Parathyroid adenoma (tissue), 2 donors: ENCODE measurements around the gene MYL1.

ENCODE experiments used
- H2AFZ ChIP-seq: fragments of 300-600 bp; sonication (generic); one replicate; pipeline ENCODE4 v1.7.0; 2017; ENCODE audit warnings: antibody characterized with exemption, mild to moderate bottlenecking
- H3K27ac ChIP-seq: fragments of 300-600 bp; sonication (generic); one replicate; pipeline ENCODE4 v1.7.0; 2017
- H3K27me3 ChIP-seq: fragments of 300-600 bp; sonication (generic); one replicate; pipeline ENCODE4 v1.7.0; 2017; ENCODE audit warnings: low read length; ENCODE audit not compliant: control insufficient read depth, insufficient read depth
- H3K36me3 ChIP-seq: fragments of 300-600 bp; sonication (generic); one replicate; pipeline ENCODE4 v1.7.0; 2017; ENCODE audit warnings: low read length; ENCODE audit not compliant: control insufficient read depth, insufficient read depth
- H3K4me1 ChIP-seq: fragments of 300-600 bp; sonication (generic); one replicate; pipeline ENCODE4 v1.7.0; 2017; ENCODE audit warnings: control low read depth
- H3K4me2 ChIP-seq: fragments of 300-600 bp; sonication (generic); one replicate; pipeline ENCODE4 v1.7.0; 2017; ENCODE audit warnings: low read length
- H3K4me3 ChIP-seq: fragments of 300-600 bp; sonication (generic); one replicate; pipeline ENCODE4 v1.7.0; 2017; ENCODE audit warnings: low read depth, low read length
- H3K79me2 ChIP-seq: fragments of 300-600 bp; sonication (generic); one replicate; pipeline ENCODE4 v1.7.0; 2017; ENCODE audit warnings: control low read depth
- H3K9ac ChIP-seq: fragments of 300-600 bp; sonication (generic); one replicate; pipeline ENCODE4 v1.7.0; 2017; ENCODE audit warnings: mild to moderate bottlenecking
- H3K9me3 ChIP-seq: fragments of 300-600 bp; sonication (generic); one replicate; pipeline ENCODE4 v1.7.0; 2017; ENCODE audit warnings: low read length; ENCODE audit not compliant: control insufficient read depth
- CTCF ChIP-seq: fragments of 300-600 bp; sonication (generic); IDR thresholded peaks from one replicate; pipeline ENCODE4 v1.7.0; 2017; ENCODE audit warnings: antibody characterized with exemption, mild to moderate bottlenecking
- donor health status: primary hyperparathyroidism.

The MYL1 gene

GRCh38 chr2:210318486-210318885 is 3.5 kb upstream of the MYL1 start:
- H3K36me3 ChIP-seq: no peaks in the 10 kb centered on the region
- H3K27ac ChIP-seq: no peak overlapping the region
- H3K4me3 ChIP-seq: no peak overlapping the region
- no peaks in the 10 kb centered on the region for H3K79me2 ChIP-seq
- no peak overlapping the region for H2AFZ ChIP-seq
- no peaks in the 10 kb centered on the region for H3K4me1 ChIP-seq
- no peaks in the 10 kb centered on the region for H3K9me3 ChIP-seq
- no peak for TF ChIP-seq CTCF
- no peak overlapping the region for H3K4me2 ChIP-seq
- no peak overlapping the region for H3K9ac ChIP-seq
- no peaks in the 10 kb centered on the region for H3K27me3 ChIP-seq

- Histone ChIP-seq H3K79me2 (no peaks in the 10 kb centered on the region), H3K9ac (no peak overlapping the region), H3K36me3 (no peaks in the 10 kb centered on the region), H3K9me3 (no peaks in the 10 kb centered on the region), H3K4me2 (no peak overlapping the region), H3K4me3 (no peak overlapping the region), H2AFZ (no peak overlapping the region), H3K27ac (no peak overlapping the region), H3K27me3 (no peaks in the 10 kb centered on the region), H3K4me1 (no peaks in the 10 kb centered on the region)
- no peak for TF ChIP-seq CTCF
Observed at GRCh38 chr2:210310550-210310949, 4.4 kb downstream of the MYL1 start.

- Histone ChIP-seq H3K36me3 (no peaks in the 10 kb centered on the region), H3K4me3 (no peak overlapping the region), H3K9me3 (no peaks in the 10 kb centered on the region), H3K27ac (no peak overlapping the region), H2AFZ (no peak overlapping the region), H3K4me1 (no peaks in the 10 kb centered on the region), H3K9ac (no peak overlapping the region), H3K27me3 (no peaks in the 10 kb centered on the region), H3K79me2 (no peaks in the 10 kb centered on the region), H3K4me2 (no peak overlapping the region)
- no peak for TF ChIP-seq CTCF
Observed at GRCh38 chr2:210309548-210310233, 5.3 kb downstream of the MYL1 start.

GRCh38 chr2:210303498-210303897 is 11.5 kb downstream of the MYL1 start:
- H3K36me3 ChIP-seq: no peaks in the 10 kb centered on the region
- no peak overlapping the region for H3K4me2 ChIP-seq
- H2AFZ ChIP-seq: no peak overlapping the region
- H3K27ac ChIP-seq: no peak overlapping the region
- no peaks in the 10 kb centered on the region for H3K9me3 ChIP-seq
- H3K79me2 ChIP-seq: no peaks in the 10 kb centered on the region
- no peaks in the 10 kb centered on the region for H3K4me1 ChIP-seq
- no peak for TF ChIP-seq CTCF
- no peak overlapping the region for H3K4me3 ChIP-seq
- H3K9ac ChIP-seq: no peak overlapping the region
- no peaks in the 10 kb centered on the region for H3K27me3 ChIP-seq

- Histone ChIP-seq H3K9ac (no peak overlapping the region), H3K27ac (no peak overlapping the region), H3K79me2 (no peaks in the 10 kb centered on the region), H3K4me3 (no peak overlapping the region), H3K27me3 (no peaks in the 10 kb centered on the region), H3K9me3 (no peaks in the 10 kb centered on the region), H3K4me1 (no peaks in the 10 kb centered on the region), H3K36me3 (no peaks in the 10 kb centered on the region), H3K4me2 (no peak overlapping the region), H2AFZ (no peak overlapping the region)
- TF ChIP-seq CTCF: no peak
Observed at GRCh38 chr2:210302326-210302725, 12.6 kb downstream of the MYL1 start.
